Medulla oblongata (tissue), 1 donor: ENCODE results near the gene BMP7.
"Not testable (repeated sequence)": the region's sequence is repeated elsewhere in the genome, so short reads cannot be mapped to it uniquely, and the experiment has no call there.

Experiments used
- DNase-seq: peaks from one replicate; pipeline ENCODE4 v3.0.0-alpha.2; 2015; ENCODE audit errors: extremely low spot score

Gene BMP7

DNA sequence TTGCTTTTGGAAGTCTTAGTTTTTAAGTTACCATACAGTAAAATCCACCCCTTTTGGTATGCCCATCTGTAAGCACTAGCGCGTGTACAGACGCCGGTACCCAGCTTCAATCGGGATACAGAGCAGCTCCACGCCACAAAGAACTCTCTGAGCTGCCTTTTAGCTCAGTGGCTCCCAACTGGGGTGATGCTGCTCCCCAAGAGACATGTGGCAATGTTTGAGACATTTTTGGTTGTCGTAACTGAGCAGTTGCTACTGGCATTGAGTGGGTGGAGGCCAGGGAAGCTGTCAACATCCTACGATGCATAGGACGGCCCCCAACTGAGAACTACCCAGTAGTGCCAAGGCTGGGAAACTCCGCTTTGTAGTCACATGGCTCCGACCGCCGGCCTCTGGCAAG, 73.3 kb downstream of the BMP7 start:
- no peak for DNase-seq

DNA sequence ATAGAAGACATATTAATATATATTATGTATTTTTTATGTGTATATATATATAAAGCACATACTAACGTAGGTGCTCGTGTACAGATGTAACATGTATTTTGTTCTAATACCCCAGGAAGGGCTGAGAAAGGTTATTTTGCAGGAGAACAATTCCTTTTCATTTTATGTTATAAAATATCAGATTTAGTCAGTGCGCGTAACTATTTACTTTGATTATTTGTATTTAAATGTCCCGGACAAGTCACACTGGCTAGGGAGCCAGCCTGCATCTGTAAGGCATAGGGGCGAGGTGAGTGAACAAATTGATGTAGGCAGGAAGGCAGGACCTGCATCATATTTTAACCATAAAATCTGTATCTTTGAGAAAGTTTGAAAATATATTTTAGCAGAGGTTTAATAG, 74.1 kb downstream of the BMP7 start:
- no peak for DNase-seq

- not testable (repeated sequence) for DNase-seq
Observed at GRCh38 chr20:57191265-57191638, 75.2 kb downstream of the BMP7 start.

DNA sequence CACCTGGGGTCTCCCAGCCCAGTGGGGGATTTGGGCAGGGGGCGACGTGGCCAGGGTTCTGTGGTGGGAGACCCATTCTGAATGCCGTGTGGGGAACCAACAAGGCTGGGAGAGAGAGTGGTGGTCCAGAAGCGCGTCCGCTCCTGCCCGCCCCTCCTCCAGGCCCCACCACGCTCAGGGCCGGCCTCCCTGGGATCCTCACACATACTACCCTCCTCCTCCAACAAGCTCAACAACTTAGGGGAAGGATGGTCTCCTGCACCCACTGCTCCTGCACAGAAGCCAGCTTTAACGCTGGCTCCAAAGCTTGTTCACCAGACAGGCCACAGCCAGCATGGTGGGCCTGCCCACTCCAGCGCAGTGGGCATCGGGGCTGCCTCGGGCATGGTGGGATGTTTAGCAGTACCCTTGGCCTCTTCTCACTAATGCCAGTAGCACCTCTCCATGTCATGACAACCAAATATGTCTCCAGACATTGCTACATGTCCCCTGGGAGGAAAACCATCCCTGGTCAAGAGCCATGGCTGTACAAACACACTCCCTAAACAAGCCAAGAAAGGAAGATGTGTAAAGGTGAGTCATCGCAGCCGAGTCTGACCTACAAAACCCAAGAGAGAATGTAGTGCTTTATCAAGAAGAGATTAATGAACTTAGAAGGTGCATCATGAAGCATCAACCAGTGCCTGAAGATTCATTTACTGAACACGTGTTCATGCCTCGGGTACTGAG, 75.7 kb downstream of the BMP7 start:
- no peak for DNase-seq

GRCh38 chr20:57189713-57190112, 76.7 kb downstream of the BMP7 start:
- DNase-seq = no peak

- no peak for DNase-seq
Observed at GRCh38 chr20:57188576-57189079, 77.8 kb downstream of the BMP7 start.

GRCh38 chr20:57188056-57188455, 78.4 kb downstream of the BMP7 start:
- no peak for DNase-seq

DNA sequence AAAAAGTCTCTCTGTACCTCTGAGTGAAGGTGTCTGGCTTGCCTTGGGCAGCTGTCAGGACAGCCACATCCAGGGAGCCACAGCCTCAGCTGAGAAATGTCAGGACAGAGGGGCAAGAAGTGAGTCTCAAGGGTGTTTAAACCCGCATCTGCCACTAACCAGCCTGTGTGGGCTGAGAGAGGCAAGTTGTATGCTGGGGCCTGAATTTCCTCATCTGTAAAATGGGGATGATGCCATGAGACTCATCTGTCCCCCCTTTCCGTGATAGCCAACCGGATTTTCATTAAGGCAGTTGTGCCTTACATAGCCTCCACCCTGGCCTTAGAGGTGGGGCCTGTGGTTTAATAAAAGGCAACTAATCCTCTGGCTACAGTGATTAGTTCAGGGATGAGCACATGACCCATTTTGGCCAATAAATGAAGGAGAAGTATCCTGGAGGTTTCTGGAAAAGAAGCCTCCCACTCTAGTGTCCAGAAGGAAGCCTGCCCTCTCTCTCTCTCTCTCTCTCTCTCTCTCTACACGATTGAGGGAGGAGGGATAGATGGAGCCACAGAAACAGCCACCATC, 79.3 kb downstream of the BMP7 start:
- DNase-seq = no peak

DNA sequence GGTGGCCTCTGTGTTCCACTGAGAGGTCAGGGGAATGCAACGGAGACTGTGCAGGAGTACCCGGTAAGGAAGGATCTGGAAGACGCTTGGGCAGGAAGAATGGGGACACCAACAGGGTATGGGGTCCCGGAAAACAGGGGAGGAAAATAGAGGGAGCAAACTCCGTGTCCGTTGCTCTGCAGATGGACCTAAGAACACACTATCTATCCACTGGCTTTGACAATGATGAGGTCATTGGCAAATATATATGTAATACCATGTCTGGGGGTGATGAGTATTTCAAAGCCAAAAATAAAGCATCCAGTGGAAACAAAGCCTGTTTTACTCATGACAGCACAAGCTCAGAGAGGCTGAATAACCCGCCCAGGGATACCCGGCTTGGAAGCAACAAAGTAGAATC, 80.2 kb downstream of the BMP7 start:
- no peak for DNase-seq

DNA sequence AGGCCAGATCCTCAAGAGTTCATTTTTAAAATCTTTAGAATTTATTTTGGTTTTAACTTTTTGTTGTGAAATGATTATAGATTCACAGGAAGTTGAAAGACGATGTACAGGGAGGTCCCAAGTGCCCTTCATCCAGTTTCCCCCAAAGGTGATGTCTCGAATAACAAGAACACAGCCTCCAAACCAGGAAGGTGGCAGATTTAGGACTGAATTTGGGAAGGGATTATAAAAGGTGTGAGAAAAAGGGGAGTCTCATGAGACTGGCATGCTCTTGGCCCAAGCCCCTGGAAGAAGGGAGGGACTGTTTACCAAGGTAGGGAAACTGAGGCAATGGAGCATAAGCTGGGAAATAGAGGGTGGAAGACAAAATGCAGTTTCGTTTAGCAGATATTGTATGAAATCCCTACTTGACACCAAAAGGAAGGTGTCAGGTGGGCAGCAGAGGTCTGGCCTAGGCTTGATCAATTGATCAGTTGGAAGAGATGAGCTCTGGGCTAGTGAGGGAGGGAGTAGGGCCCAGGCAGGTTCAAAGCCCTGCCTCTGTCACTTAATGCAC, 81.2 kb downstream of the BMP7 start:
- DNase-seq = no peak

DNA sequence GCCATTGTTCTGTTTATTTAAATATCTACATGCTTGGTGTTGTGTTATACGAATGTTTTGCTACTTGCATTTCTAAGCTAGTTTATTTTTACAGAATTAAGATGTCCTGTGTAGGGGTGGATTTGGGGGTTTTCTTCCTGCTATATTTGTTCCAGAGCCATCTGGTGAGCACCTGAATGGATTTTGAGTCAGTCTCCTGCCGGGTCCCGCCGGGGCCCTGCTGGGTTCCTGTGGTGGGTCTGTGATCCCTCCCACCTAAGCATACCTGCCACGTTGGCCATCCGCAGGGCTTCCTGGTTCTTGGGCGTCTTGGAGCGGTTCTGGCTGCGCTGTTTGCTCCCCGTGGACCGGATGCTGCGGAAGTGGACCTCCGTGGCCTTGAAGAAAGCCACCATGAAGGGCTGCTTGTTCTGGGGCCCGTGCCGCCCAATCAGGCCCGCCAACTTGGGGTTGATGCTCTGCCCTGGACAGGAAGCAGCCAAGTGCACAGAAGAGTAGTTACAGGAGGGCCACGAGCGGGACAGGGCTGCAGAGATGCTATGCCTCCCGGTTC, 82.9 kb downstream of the BMP7 start:
- no peak for DNase-seq

GRCh38 chr20:57181639-57182038, 84.8 kb downstream of the BMP7 start:
- DNase-seq = no peak

GRCh38 chr20:57180954-57181353, 85.5 kb downstream of the BMP7 start:
- no peak for DNase-seq

GRCh38 chr20:57180387-57180786, 86.1 kb downstream of the BMP7 start:
- DNase-seq = no peak

DNA sequence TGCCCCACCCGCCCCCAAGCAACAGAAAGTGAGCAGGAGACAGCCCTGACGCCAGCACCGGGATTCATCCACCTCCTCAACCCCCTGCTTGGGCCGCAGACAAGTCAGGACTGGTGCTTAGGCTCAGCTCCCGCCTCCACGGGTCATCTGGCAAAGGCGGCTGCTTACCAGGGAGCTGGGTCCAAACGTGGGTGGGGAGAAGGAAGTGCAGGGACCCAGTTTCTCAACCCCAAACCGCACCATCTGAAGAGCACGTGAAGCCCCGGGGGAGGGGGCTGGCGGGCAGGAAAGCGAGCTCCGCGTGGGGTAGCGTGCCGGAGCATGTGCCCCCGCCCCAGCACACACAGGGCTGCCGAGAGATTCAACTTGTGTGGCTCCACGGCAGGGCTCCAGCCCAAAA, 87.2 kb downstream of the BMP7 start:
- DNase-seq = no peak

DNA sequence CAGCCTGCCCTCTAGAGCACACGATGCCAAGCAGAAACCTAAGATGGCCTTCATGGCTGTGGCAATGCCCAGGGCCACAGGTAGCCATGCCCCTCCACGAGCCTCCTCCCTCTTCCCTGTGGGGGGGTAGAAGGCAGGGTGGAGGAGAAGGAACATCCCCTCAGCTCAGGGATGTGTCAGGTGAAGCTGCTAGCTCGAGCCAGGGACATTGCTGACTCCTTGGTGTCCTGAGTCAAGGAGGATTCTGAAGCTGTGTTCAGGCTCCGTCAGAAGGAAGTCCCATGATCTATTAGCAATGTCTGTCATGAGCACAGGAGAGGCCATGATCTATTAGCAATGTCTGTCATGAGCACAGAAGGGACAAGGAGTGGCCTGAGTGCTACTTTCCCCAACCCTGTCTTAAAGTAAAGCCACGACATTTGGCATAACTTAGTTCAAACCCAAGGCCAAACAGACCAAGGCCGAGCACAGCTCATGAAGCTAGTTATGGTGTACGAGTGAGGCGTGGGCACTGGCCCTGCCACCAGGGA, 87.8 kb downstream of the BMP7 start:
- DNase-seq = no peak

DNA sequence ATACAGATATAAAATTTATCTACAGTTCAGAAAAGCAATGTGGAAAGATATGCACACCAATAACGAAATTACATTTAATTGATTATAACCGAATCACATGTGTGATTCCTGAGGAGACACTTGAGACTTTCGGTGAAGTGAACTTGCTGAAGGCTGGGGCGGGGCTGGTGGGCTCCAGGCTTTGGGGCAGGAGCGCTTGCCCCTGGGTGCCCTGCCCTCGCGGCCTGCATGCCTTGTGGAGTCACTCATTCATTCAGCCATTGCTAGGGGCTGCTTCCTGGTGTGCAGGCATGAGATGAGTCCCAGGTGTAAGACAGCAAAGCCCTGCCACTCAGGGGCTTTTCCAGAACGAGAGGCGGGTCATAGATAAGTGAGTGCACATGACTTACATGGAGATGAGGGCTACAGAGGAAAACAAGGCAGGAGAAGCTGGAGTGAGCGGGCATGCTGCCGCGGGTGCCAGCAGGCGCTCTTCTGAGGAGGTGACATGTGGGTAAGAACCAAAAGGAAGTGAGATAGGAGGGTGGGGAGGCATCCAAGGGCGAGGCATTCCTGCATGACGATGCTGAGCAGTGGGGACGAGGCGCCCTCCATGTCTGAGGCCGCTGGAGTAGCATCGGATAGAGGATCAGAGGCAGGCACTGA, 88.7 kb downstream of the BMP7 start:
- no peak for DNase-seq

DNA sequence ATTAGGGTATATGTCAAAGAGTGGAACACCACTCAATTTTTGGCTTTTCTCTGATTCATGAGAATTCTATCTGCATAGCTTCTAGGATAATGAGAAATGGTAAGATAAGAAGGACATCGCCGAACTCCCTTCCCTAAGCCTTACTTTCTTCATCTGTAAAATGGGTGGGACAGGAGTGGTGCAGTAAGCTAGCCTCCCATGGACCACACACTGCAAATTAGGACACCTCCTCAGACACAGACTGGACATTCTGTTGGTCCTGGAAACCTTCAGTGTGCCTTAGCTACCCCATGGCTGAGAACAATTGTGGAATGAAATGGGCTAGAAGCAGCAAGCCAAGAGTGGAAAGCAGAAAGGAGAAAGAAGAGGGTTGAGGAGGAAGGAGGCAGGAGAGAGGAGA, 89.6 kb downstream of the BMP7 start:
- DNase-seq = no peak

- no peak for DNase-seq
Observed at GRCh38 chr20:57175397-57176010, 90.9 kb downstream of the BMP7 start.

GRCh38 chr20:57174737-57175136, 91.7 kb downstream of the BMP7 start:
- no peak for DNase-seq

DNA sequence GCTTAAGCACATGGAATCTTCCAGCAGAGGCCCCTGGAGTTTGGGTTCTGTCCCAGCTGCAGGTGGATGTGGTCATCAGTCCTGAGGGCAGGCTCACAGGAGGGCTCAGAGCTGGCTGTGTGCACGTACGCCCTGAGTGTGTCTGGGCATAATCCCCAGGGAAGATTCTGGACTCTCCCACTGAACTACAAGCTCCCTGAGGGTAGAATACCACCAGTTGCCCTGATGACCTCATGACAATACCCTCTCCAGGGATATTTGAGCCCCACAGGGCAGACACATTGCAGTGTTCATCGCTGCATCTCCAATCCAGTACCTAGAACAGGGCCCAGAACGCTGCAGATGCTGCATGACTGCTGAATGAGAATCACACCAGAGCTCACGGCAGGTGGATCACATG, 92.5 kb downstream of the BMP7 start:
- DNase-seq = no peak

DNA sequence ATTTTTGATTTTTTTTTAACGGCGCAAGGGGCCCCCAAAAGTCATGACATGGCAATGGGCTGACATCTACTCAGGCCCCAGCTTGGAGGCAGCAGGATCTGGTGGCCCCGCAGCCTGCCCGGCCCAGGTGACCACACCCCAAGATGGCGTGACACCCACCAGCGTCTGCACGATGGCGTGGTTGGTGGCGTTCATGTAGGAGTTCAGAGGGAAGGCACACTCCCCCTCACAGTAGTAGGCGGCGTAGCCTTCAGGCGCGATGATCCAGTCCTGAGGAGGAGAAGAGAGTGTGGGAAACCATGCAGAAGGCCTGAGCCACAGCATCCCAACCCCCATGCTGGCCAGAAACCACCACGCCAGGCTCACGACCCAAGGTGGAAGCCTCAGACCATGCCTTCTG, 93.4 kb downstream of the BMP7 start:
- no peak for DNase-seq
